ENCODE measurements around the gene PIGL.

Gene PIGL

DNA sequence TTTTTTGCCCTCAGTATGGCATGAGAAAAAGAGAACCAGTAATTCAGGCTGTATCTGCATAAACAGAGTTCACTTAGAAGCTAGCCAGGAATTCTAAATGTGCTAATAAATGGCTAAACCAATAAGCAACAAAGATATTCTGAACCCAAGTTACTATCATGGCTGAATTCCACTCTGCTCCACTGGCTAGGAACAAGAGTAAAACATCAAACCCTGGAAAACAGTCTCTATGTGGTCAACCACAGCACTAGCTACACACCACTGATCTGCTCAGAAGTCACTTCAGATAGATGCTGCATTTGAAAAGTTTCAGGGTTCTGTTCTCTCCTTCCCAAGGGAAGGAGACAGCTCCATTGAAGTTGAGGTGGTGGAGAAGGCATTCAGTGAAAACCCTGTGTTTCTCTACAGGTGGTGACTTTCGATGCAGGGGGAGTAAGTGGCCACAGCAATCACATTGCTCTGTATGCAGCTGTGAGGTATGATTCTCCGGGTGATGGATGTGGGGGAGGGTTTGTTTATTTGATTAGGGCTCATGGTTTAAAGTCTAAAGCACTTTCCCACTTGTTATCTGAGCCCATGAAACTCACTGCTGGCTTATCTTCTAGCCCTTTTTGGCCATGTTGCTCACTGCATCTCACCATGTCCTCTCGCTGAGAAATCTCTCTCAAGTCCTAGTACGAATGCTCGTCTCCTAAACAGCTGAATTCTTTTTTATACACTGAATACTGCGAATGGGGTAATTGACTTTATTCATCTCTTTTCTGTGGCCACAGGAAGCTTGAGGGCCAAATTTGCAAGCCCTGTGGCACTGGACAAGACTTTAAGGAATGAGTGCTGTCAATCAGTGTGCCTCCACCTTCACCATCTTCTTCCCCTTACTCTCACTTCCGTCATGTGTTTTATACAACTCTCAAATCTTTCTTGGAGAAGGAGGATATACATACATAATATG, 96.4 kb downstream of the PIGL start:
- DNase-seq = no peak

DNA sequence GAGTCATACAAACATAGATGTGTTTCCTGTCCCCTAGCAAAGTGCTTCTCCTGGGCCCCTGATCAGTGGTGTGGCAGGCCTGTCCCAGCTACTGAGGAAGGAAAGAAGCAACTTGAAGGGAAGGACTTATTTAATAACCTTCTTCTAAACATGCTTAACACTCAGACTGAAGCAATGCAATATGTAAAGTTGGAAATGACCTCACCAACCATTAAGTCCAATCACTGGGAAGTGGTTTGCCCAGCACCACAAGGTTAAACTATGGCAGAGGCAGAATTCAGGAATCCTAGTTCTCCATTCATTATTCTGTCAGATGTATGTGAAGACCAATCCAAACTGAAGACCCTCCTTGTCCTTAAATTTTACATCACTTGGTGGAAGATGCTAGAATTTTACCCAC, 97.2 kb downstream of the PIGL start:
- no peak for DNase-seq

GRCh38 chr17:16314859-16315258, 97.8 kb downstream of the PIGL start:
- no peak for DNase-seq

GRCh38 chr17:16319969-16320368, 103.0 kb downstream of the PIGL start:
- DNase-seq = no peak

GRCh38 chr17:16322636-16323035, 105.6 kb downstream of the PIGL start:
- peak; percentile 78 for DNase-seq

GRCh38 chr17:16325964-16326363, 109.0 kb downstream of the PIGL start:
- no peak for DNase-seq

DNA sequence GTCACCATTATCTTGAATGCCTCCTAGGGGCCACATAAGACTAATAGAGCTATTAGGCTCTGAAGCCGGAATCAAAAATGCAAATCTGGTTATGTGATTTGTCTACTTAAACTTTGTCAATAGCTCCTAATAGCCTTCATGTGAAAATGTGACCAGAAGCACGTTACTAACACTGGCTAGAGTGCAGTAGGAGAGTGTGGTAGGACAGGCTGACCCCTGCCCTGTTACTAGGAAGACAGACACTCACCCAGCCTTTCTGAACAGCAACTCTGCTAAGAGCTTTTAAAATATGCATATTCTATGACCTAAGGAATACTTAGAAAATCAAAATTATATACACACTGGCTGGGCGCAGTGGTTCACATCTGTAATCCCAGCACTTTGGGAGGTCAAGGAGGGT, 110.0 kb downstream of the PIGL start:
- no peak for DNase-seq

- DNase-seq = no peak
These were observed 112.0 kb downstream of the PIGL start for GRCh38 chr17:16328997-16329396.

DNA sequence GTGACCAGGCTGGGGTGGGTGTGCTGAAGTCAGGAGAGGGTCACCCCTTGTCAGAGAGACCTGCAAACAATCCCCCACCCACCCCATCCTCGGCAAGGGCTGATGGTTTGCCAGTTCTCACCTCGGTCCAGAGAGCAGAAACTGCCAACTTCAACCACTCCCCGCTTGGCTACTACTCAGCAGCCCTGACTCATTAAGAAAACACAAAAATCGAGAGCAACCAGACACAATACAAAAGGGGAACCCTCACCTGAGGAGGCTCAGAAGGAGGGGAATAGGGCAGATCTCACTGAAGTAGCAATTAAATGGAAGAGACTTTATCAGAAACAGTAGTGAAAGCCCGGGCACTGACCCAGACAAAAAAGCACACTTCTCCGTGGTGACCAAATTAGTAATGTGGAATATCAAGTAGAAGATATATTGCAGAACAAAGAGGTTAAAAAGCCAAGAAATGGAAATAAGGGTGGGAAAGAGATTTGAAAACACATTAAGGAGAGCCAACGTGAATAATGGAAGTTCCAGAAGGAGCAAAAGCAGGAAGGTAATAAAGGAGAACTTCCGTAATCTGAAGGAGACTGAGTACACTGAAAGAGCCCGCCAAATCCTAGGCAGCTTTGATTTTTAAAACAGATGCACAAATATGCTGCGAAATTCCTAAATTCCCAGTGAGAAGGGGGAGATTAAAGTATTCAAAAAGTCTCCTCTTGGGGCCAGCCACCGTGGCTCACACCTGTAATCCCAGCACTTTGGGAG, 112.7 kb downstream of the PIGL start:
- no peak for DNase-seq

- no peak for DNase-seq
These were observed 121.4 kb downstream of the PIGL start for GRCh38 chr17:16338391-16338790.

DNA sequence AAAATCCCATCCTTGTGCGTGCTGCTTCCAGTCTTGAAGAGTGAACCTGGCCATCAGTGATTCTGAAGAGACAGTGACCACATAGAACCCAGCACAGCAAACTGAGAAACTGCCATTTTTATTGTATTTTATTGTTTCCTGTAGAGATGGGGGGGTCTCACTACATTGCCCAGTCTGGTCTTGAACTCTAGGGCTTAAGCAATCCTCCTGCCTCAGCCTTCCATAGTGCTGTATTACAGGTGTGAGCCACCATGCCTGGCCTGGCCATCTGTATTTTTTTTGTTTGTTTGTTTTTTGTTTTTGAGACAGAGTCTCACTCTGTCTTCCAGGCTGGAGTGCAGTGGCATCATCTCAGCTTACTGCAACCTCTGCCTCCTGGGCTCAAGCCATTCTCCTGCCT, 122.4 kb downstream of the PIGL start:
- DNase-seq = no peak

DNA sequence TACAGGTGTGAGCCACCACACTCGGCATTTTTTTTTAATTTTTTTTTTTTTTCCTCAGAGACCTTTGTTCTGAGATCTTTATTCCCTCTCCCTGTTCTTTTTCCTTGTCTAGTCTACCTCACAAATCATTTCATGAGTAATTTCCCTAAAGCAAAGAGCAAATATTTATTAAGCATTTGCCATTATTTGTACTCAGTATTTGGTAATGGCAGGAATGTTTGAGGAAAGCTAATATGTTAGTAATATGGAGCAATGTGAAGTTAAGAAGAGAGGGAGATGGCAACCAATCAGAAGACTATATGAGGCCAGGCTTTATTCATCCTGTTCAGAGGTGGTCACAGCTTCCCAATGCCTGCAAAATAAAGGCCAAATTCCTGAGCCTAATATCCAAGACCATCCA, 122.9 kb downstream of the PIGL start:
- DNase-seq = no peak

DNA sequence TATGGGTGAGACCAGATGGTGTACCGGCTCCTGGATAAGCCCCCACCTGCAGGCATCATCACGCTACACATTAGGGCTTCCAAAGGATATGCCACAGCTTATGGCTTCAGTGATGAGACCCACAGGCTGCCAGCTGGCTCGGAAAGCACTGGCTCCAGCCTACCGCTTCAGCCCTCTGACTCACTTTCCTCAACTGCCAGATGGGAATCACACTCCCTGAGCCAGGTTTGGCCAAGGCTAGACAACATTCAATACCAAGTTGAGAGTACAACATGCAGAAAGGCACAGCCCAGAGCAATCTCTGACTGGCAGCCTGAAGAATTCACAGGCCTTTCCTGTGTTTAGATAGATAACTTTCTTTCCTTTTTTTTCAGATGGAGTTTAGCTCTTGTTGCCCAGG, 126.0 kb downstream of the PIGL start:
- no peak for DNase-seq

DNA sequence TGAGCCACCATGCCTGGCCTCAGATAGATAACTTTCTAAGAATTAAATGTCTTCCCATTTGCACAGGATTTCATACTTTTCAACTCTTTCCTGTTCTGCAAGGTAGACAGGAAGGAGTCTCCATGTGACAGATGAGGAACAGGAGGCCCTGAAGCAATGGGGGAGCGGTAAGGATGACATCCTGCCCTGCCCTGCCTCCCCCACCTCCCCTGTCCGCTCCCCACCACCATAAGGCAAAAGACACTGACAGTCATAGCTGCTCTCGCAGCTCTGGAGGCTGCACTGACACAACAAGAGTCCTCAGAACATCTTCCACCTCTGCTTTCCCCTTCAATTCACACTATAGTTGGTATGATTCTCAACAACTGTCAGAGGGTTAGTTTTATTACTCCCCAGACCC, 126.6 kb downstream of the PIGL start:
- DNase-seq = no peak

GRCh38 chr17:16345565-16345964, 128.6 kb downstream of the PIGL start:
- DNase-seq = no peak

DNA sequence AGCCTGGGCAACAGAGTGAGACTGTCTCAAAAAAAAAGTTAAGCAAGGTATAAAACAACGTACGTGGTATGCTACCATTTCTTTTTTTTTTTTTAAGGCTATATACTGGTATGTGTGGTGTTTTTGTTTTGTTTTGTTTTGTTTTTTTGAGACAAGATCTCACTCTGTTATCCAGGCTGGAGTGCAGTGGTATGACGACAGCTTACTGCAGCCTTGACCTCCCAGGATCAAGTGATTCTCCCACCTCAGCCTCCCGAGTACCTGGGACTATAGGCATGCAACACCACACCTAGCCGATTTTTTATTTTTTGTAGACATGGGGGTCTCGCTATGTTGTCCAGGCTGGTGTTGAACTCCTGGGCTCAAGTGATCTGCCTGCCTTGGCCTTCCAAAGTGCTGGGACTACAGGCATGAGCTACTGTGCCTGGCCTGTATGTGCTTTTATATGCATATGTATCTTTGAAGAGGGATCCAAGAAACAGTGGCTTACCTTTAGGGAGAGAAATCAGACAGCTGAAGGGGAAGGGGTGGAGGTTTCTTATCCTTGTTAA, 129.8 kb downstream of the PIGL start:
- DNase-seq = no peak

- no peak for DNase-seq
These were observed 131.6 kb downstream of the PIGL start for GRCh38 chr17:16348586-16348985.

- no peak for DNase-seq
These were observed 132.4 kb downstream of the PIGL start for GRCh38 chr17:16349431-16349830.

DNA sequence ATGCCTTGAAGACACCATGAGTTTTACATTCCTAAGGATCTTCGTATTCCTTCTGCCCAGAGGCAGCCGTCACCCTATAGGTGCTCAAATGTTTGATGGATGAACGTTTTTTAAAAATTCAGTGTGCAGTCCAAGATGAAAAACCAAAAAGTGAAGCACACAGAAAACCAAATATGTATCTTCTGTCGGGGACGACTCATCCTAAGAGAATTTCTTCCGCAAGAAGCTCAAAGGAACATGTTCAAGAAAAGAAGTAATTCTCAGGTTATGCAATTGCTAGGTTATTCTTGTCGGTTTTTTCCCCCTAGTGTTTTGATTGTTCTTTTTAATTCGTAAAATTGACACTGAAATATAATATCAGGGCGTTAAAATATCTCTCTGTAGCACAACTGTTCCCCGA, 134.8 kb downstream of the PIGL start:
- DNase-seq = peak; percentile 37

DNA sequence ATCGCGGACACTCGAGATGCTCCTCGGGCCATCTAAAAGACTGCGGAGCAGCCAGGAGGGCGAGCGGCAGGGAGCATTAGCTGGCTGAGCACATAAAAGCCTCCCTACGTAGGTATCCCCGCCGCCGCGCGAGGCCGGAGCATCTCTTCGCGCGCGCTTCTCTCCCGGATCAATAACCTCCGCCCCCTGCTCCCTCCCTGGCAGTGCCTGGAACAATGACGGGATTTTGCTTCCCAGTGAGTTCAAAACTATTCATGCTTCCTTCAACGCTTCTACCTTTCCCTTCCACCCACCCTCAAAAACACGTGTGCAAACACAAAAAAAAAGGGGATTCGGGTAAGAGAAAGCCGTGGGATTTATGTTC, 135.3 kb downstream of the PIGL start:
- peak; percentile 13 for DNase-seq

DNA sequence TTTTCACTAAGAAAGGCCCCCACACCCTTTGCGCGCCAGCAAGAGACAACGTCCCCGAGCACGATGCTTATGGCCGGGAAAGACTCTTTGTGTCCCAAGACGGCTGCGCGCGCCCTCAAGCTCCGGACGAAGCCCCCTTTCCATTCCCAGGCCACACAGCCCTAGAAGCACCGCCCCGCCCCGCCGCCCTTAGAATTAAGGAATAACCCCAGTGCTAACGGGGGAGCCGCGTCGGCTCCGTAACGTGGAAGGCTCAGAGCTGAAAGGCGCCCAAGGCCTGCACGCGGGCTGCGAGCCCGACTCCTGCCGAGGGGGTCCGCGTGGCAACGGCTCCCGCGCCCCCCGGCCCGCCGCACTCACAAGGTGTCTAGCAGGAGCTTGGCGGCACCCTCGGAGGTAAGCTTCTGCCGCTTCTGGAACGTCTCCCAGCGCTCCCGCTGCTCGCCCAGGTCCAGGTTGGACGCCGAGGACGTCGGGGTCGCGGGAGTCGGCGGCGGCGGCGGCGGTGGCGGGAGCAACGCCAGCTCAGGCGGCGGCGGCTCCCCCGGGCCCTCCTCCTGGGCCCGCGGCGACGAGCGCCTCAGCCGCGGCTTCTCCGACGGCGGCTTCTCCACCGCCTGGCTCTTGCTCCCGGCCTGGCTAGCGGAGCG, 135.8 kb downstream of the PIGL start:
- DNase-seq = peak; percentile 19

- peak; percentile 46 for DNase-seq
These were observed 136.5 kb downstream of the PIGL start, which contains the start of gene CENPV for GRCh38 chr17:16353317-16354174. Gene CENPV (minus strand): TSS chr17:16353469. CDS start chr17:16353436, 33 bp downstream.
